ENCODE data around the gene FKBP5.

DNA sequence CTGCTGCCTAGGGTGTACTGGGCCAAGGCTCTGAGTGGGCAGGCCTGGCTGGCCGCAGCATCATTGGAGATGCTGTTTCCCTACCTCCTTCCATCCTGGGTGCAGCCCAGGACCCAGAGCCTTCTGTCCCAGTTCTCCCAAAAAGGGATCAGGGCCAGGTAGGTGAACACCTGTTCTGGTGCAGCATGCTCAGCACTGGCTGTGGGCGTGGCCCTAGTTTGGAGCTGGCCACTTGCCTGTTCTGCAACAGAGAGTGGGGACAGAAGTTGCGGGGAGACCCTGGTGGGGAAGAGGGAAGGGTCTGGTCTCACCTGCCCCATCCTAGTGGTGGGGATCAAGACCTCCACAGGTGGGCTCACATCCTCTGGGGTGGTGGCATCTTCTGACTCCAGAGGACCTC, 46.7 kb upstream of the FKBP5 start:
- TF ChIP-seq, protein P1, sequence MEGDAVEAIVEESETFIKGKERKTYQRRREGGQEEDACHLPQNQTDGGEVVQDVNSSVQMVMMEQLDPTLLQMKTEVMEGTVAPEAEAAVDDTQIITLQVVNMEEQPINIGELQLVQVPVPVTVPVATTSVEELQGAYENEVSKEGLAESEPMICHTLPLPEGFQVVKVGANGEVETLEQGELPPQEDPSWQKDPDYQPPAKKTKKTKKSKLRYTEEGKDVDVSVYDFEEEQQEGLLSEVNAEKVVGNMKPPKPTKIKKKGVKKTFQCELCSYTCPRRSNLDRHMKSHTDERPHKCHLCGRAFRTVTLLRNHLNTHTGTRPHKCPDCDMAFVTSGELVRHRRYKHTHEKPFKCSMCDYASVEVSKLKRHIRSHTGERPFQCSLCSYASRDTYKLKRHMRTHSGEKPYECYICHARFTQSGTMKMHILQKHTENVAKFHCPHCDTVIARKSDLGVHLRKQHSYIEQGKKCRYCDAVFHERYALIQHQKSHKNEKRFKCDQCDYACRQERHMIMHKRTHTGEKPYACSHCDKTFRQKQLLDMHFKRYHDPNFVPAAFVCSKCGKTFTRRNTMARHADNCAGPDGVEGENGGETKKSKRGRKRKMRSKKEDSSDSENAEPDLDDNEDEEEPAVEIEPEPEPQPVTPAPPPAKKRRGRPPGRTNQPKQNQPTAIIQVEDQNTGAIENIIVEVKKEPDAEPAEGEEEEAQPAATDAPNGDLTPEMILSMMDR (IDR thresholded peaks at IDR 0.05), result no peak
- TF ChIP-seq EP300 (IDR thresholded peaks at IDR 0.05) (no peak), POLR2A (IDR thresholded peaks at IDR 0.05) (no peak), POLR2AphosphoS5 (IDR thresholded peaks at IDR 0.05) (no peak)

Data from stomach (tissue), 4 donors.